Activated T-helper 17 cell treated with anti-CD3 and anti-CD28 coated beads, Interleukin-2, amount 50 U/mL, for 72 hours (primary cell): ENCODE measurements around the gene ZNF600. TPM values are rescaled to one million over a fixed set of nuclear protein-coding genes. Genes with fewer than 3 reads are reported as not detected.
"Not testable (repeated sequence)": the region's sequence is repeated elsewhere in the genome, so short reads cannot be mapped to it uniquely, and the experiment has no call there.

ENCODE experiments used
- ATAC-seq: fragments of 150-1000 bp; cut with Tn5 transposase; replicated peaks from 2 replicates; pipeline ENCODE4 v1.10.0; 2021; ENCODE audit warnings: mild to moderate bottlenecking, moderate library complexity
- H3K27ac Mint-ChIP-seq: one replicate; pipeline ENCODE4 v1.8.0; 2022; ENCODE audit warnings: mixed read lengths
- H3K27me3 Mint-ChIP-seq: one replicate; pipeline ENCODE4 v1.8.0; 2022; ENCODE audit warnings: mixed read lengths
- H3K36me3 Mint-ChIP-seq: one replicate; pipeline ENCODE4 v1.8.0; 2022; ENCODE audit warnings: low read depth, mild to moderate bottlenecking, mixed read lengths
- H3K4me1 Mint-ChIP-seq: one replicate; pipeline ENCODE4 v1.8.0; 2022; ENCODE audit warnings: mixed read lengths
- H3K4me3 Mint-ChIP-seq: one replicate; pipeline ENCODE4 v1.8.0; 2022; ENCODE audit warnings: mild to moderate bottlenecking, mixed read lengths
- H3K9me3 Mint-ChIP-seq: one replicate; pipeline ENCODE4 v1.8.0; 2022; ENCODE audit warnings: mixed read lengths
- total RNA-seq, 2 donors: library from RNA; stranded (reverse); gene quantifications; one replicate each; pipeline ENCODE4 v1.2.3, GENCODE V29; 2022

ZNF600 gene
- total RNA-seq, 2 donors from 2014 or later, result 8.0 to 15.1 TPM

- Mint-ChIP-seq H3K27ac (no peak overlapping the region), H3K4me1 (peaks cover 17% of the 10 kb centered on the region), H3K9me3 (no peaks in the 10 kb centered on the region), H3K4me3 (peak overlapping the region; percentile 31), H3K36me3 (peaks cover 99% of the 10 kb centered on the region), H3K27me3 (no peaks in the 10 kb centered on the region)
- peak; percentile 78 for ATAC-seq
Measured at GRCh38 chr19:52778811-52779210, 7.8 kb downstream of the ZNF600 start.

- H3K36me3 Mint-ChIP-seq, ATAC-seq, H3K4me1 Mint-ChIP-seq, H3K4me3 Mint-ChIP-seq, H3K27me3 Mint-ChIP-seq, H3K27ac Mint-ChIP-seq: not testable (repeated sequence)
- H3K9me3 Mint-ChIP-seq, result peaks cover 27% of the 10 kb centered on the region
Measured at GRCh38 chr19:52756447-52756846, 30.1 kb downstream of the ZNF600 start.

DNA sequence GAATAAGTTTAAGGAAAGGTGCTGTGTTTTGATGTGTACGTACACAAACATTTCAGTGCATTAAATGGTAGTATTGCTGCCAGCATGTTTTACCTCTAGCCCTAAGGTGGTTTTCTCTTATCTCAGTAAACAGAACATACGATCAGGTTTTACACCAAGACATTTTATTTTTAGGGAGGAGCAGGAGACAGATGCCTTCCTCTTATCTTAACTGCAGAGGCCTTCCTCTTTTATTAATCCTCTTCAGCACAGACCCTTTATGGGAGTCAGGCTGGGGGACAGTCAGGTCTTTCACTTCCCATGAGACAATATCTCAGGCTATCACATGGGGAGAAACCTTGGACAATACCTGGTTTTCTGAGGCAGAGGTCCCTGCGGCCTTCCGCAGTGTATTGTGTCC lies 36.8 kb downstream of the ZNF600 start:
- H3K27ac Mint-ChIP-seq, result no peak overlapping the region
- no peak for ATAC-seq
- no peaks in the 10 kb centered on the region for H3K4me1 Mint-ChIP-seq
- no peaks in the 10 kb centered on the region for H3K27me3 Mint-ChIP-seq
- no peak overlapping the region for H3K4me3 Mint-ChIP-seq
- H3K36me3 Mint-ChIP-seq, result no peaks in the 10 kb centered on the region
- H3K9me3 Mint-ChIP-seq, result peaks cover 5% of the 10 kb centered on the region

DNA sequence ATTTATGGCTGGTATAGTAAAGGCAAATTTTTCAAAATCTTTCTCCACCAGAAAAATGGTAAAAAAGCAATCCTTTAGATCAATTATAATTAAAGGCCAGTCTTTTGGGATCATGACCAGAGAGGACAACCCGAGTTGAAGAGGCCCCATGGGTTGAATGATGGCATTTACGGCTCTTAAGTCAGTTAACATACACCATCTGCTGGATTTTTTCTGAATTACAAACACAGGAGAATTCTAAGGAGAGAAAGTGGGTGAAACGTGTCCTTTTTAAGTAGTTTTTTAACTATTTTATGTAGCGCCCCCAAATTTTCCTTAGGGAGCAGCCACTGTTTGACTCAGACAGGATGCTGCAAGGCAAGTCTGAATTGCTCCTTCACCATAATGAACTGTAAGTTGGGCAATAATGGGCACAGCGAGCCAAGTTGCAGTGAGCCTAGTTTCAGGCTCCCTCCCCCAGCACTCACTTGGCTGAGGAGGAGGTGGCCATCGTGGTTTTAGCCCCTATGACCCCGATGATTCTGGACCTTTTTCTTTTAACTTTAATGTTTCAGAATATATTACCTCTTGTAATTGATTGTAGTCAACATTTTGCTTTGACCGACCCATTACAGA lies 38.1 kb downstream of the ZNF600 start:
- Mint-ChIP-seq H3K4me3 (no peak overlapping the region), H3K9me3 (no peaks in the 10 kb centered on the region), H3K27me3 (no peaks in the 10 kb centered on the region), H3K4me1 (no peaks in the 10 kb centered on the region), H3K27ac (no peak overlapping the region), H3K36me3 (no peaks in the 10 kb centered on the region)
- no peak for ATAC-seq

DNA sequence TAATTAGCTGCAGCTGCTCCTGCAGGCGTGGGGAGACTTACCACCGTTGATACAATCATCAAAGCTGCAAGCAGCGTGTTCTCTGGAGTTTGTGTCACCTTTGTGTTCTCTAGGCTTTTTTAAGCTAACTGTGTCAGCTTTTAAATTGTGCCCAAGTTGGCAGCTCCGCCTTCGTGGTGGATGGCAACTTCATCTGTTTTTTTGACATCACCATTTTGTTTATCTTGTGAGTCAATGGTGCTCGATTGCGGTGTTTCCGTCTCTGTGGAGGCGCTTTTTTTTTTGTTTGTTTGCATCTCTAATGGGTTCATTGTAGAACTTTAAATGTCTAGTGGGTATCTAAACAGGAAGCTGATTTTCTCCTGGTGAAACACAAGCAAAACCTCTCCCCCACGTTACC lies 40.7 kb downstream of the ZNF600 start:
- not testable (repeated sequence) for H3K27ac Mint-ChIP-seq, H3K36me3 Mint-ChIP-seq, ATAC-seq, H3K27me3 Mint-ChIP-seq, H3K4me3 Mint-ChIP-seq, H3K9me3 Mint-ChIP-seq
- peaks cover 15% of the 10 kb centered on the region for H3K4me1 Mint-ChIP-seq

GRCh38 chr19:52743091-52743490 lies 43.5 kb downstream of the ZNF600 start:
- no peaks in the 10 kb centered on the region for H3K9me3 Mint-ChIP-seq

GRCh38 chr19:52742516-52742915 lies 44.1 kb downstream of the ZNF600 start:
- H3K9me3 Mint-ChIP-seq, result no peaks in the 10 kb centered on the region
- no peaks in the 10 kb centered on the region for H3K27me3 Mint-ChIP-seq
- H3K4me1 Mint-ChIP-seq, result peaks cover 15% of the 10 kb centered on the region
- H3K4me3 Mint-ChIP-seq, result peak overlapping the region; percentile 18
- no peaks in the 10 kb centered on the region for H3K36me3 Mint-ChIP-seq
- ATAC-seq, result peak; percentile 65
- H3K27ac Mint-ChIP-seq, result peak overlapping the region; percentile 42

More at GRCh38 chr19:52743091-52743490, 43.5 kb downstream of the ZNF600 start:
- ATAC-seq, result no peak
- H3K4me1 Mint-ChIP-seq, result peaks cover 15% of the 10 kb centered on the region
- H3K4me3 Mint-ChIP-seq, result peak overlapping the region; percentile 18
- H3K27me3 Mint-ChIP-seq, result no peaks in the 10 kb centered on the region
- H3K36me3 Mint-ChIP-seq, result no peaks in the 10 kb centered on the region
- peak overlapping the region; percentile 42 for H3K27ac Mint-ChIP-seq

DNA sequence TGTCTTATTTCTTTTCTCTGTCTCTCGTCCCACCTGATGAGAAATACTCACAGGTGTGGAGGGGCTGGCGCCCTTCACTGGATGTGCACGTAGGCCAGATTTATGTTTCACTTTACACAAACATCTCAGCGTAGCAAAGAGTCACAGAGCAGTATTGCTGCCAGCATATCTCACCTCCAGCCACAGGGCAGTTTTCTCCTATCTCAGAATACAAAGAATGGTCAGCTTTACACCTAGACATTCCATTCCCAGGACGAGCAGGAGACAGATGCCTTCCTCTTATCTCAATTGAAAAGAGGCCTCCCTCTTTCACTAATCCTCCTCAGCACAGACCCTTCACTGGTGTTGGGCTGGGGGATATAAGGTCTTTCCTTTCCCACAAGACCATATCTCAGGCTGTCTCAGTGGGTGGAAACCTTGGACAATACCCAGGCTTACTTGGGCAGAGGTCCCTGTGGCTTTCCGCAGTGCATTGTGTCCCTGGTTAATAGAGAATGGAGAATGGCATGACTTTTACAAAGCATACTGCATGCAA lies 44.6 kb downstream of the ZNF600 start:
- Mint-ChIP-seq H3K9me3 (no peaks in the 10 kb centered on the region), H3K27me3 (no peaks in the 10 kb centered on the region), H3K27ac (peak overlapping the region; percentile 42), H3K4me1 (peaks cover 15% of the 10 kb centered on the region), H3K4me3 (peak overlapping the region; percentile 18), H3K36me3 (no peaks in the 10 kb centered on the region)
- no peak for ATAC-seq

GRCh38 chr19:52741371-52741770 lies 45.2 kb downstream of the ZNF600 start:
- Mint-ChIP-seq H3K4me1 (peaks cover 15% of the 10 kb centered on the region), H3K27ac (peak overlapping the region; percentile 42)
- ATAC-seq, H3K9me3 Mint-ChIP-seq, H3K27me3 Mint-ChIP-seq, H3K4me3 Mint-ChIP-seq, H3K36me3 Mint-ChIP-seq: not testable (repeated sequence)

DNA sequence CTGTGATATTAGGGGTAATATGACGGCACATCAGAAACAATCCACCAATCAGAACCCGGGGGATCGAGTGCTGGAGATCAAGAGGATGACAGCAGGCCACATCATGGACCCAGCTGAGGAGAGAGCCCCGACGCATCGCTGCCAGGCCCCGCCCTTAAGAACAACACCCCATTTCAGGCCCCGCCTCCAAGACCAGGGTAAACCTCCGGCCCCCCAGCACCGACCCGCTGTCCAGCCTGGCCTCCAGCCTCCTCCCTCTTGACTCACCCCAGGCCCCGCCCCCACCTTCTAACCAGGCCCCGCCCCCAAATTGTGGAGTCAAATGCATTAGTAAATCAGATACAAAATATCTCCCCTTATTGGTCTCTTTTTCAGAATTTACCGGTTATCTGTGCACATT lies 47.0 kb downstream of the ZNF600 start:
- no peak overlapping the region for H3K27ac Mint-ChIP-seq
- no peaks in the 10 kb centered on the region for H3K9me3 Mint-ChIP-seq
- no peaks in the 10 kb centered on the region for H3K36me3 Mint-ChIP-seq
- peaks cover 20% of the 10 kb centered on the region for H3K4me1 Mint-ChIP-seq
- no peak overlapping the region for H3K4me3 Mint-ChIP-seq
- ATAC-seq, result no peak
- H3K27me3 Mint-ChIP-seq, result no peaks in the 10 kb centered on the region

GRCh38 chr19:52735734-52736133 lies 50.9 kb downstream of the ZNF600 start:
- H3K9me3 Mint-ChIP-seq, result no peaks in the 10 kb centered on the region
- no peaks in the 10 kb centered on the region for H3K27me3 Mint-ChIP-seq
- peak overlapping the region; percentile 78 for H3K4me3 Mint-ChIP-seq
- ATAC-seq, result no peak
- H3K27ac Mint-ChIP-seq, result peak overlapping the region; percentile 89
- H3K36me3 Mint-ChIP-seq, result peaks cover 22% of the 10 kb centered on the region
- H3K4me1 Mint-ChIP-seq, result peaks cover 17% of the 10 kb centered on the region

- Mint-ChIP-seq H3K9me3 (no peaks in the 10 kb centered on the region), H3K27me3 (no peaks in the 10 kb centered on the region)
Measured at GRCh38 chr19:52734893-52735661, 51.5 kb downstream of the ZNF600 start, which contains the start of gene ZNF611. Gene ZNF611 (minus strand): TSS chr19:52735044. CDS start chr19:52715894, 19,150 bp downstream.

DNA sequence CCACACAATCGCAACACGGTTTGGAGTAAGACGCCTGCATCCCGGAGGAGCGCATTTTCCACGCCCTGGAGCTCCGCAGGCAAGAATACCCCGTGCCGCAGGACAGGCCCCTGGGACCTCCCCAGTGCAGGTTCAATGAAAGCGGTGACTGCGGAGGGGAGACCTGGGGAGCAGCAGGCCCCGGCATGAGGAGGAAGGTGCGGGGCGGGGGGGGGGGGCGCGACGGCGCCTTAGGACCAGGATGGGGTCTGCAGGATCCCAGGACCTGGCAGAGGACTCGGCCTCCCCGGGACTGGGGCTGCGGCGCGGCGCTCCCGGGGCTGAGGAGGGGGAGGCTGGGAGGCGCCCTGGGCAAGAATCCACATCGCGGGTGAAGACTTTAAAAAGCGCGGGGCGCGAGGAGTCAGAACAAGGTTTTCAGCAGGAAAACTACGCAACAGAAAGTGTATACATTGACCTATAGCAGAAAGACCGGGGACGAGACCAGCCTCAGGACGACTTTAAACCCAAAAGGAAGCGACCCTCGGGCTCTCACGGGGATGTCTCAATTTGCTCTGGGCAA lies 52.2 kb downstream of the ZNF600 start:
- no peaks in the 10 kb centered on the region for H3K27me3 Mint-ChIP-seq
- H3K27ac Mint-ChIP-seq, result peak overlapping the region; percentile 89
- peaks cover 17% of the 10 kb centered on the region for H3K4me1 Mint-ChIP-seq
- H3K36me3 Mint-ChIP-seq, result peaks cover 32% of the 10 kb centered on the region
- peak overlapping the region; percentile 78 for H3K4me3 Mint-ChIP-seq
- ATAC-seq, result peak; percentile 41
- no peaks in the 10 kb centered on the region for H3K9me3 Mint-ChIP-seq

More at GRCh38 chr19:52734893-52735661, 51.5 kb downstream of the ZNF600 start, which contains the start of gene ZNF611:
- H3K4me3 Mint-ChIP-seq, result peak within 1 kb of the TSS; percentile 78
- ATAC-seq, result peak; percentile 98
- H3K27ac Mint-ChIP-seq, result peak within 1 kb of the TSS; percentile 89
- peaks cover 25% of the 10 kb centered on the region for H3K36me3 Mint-ChIP-seq
- peaks cover 17% of the 10 kb centered on the region for H3K4me1 Mint-ChIP-seq

- H3K4me1 Mint-ChIP-seq, H3K9me3 Mint-ChIP-seq, ATAC-seq, H3K4me3 Mint-ChIP-seq, H3K27ac Mint-ChIP-seq, H3K27me3 Mint-ChIP-seq: not testable (repeated sequence)
- H3K36me3 Mint-ChIP-seq, result peaks cover 95% of the 10 kb centered on the region
Measured at GRCh38 chr19:52726051-52726450, 60.5 kb downstream of the ZNF600 start.
